Dendritic cell treated with granulocyte-macrophage colony-stimulating factor and Interleukin-4, amounts not matched to agents 40 ng/mL and 50 ng/mL, for 4 days (primary cell): ENCODE data around the gene HBS1L.

Experiments used
- H3K27ac Mint-ChIP-seq: one replicate; pipeline ENCODE4 v1.8.0; 2022; ENCODE audit warnings: mild to moderate bottlenecking, mixed read lengths
- H3K27me3 Mint-ChIP-seq: one replicate; pipeline ENCODE4 v1.8.0; 2022; ENCODE audit warnings: mild to moderate bottlenecking, mixed read lengths
- H3K36me3 Mint-ChIP-seq: one replicate; pipeline ENCODE4 v1.8.0; 2022; ENCODE audit warnings: low read depth, mixed read lengths
- H3K4me1 Mint-ChIP-seq: one replicate; pipeline ENCODE4 v1.8.0; 2022; ENCODE audit warnings: low read depth, mixed read lengths
- H3K4me3 Mint-ChIP-seq: one replicate; pipeline ENCODE4 v1.8.0; 2022; ENCODE audit warnings: mild to moderate bottlenecking, moderate library complexity, mixed read lengths
- H3K9me3 Mint-ChIP-seq: one replicate; pipeline ENCODE4 v1.8.0; 2022; ENCODE audit warnings: mixed read lengths
- intact Hi-C: fragments of 100-400 bp; cut with micrococcal nuclease; formaldehyde crosslinking; loops from one replicate; pipeline ENCODE4 v1.15.0; 2022

HBS1L gene

DNA sequence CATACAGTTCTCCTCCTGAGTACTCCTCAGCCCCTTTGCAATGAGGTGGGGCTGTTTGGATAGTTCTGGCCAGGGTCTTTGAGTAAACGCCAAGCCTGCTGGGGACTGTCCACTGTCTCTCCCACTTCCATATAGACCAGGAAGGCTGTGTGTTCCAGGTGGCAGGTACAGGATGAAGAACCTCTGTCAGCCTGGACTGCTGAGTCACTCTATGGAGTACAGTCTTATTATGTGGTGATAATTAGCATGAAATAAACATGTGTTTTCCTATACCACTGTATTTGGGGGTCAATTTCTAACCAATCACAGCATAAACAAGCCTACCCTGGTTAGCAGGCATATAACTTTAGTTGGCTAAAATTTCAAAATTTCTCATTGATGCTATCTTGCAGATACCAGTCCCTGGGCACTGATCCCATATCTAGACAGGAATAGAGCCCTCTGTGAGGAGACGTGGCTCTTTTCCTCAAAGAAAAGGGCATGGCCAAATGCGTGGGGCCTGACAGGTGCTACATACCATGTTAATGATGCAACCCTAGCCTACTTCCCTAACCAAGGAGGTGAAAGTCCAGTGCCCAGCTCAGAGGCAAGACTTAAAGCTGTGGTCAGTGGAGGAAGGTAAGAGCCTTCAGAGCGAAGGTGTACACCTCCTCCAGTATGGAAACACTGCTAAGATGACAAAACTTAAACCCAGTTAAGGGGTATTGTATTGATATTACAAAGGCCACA is 100.2 kb downstream of the HBS1L start:
- intact Hi-C loops = no loop called here
- H3K36me3 Mint-ChIP-seq = peaks cover 3% of the 10 kb centered on the region
- no peaks in the 10 kb centered on the region for H3K4me1 Mint-ChIP-seq

DNA sequence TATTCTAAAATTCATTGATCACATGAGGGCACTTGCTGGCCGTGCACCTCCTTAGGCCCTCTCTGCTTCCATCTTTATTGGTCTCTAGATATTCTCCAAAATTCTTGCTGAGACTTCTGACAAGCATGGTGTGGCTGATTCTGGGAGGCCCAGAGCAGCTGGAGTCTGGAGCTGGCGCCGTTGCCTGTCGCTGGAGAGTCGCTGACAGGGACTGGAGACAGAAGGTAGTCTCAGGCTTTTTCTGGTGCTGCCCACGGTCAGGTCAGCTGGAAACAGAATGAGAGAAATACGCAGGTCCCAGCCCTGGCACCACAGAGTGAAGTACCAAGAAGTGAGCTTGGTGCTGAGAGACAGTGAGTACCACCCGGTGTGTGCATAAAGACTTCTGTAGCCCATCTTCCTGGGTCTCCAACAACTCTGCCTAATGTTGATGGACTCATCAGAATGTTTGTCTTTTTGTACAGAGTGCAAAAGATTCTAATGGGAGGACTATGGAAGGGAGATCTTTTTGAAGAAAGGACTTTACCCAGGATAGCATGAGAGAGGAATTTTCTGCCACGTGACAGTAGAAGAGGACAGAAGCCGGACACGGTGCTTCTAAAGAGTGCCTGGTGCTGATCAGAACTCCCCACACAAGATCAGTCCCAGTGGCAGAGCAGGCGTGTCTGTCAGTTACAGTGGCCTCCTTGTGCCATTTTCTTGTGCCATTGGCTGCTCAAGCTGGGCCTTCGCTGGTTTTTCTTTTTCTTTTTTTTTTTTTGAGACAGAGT is 102.9 kb downstream of the HBS1L start:
- intact Hi-C loops = no loop called here
- Mint-ChIP-seq H3K4me1 (no peaks in the 10 kb centered on the region), H3K9me3 (no peaks in the 10 kb centered on the region), H3K36me3 (no peaks in the 10 kb centered on the region), H3K27ac (no peak overlapping the region), H3K4me3 (no peak overlapping the region), H3K27me3 (no peaks in the 10 kb centered on the region)

More for the DNA sequence above, 100.2 kb downstream of the HBS1L start:
- no peak overlapping the region for H3K27ac Mint-ChIP-seq
- H3K27me3 Mint-ChIP-seq = no peaks in the 10 kb centered on the region
- no peaks in the 10 kb centered on the region for H3K9me3 Mint-ChIP-seq
- no peak overlapping the region for H3K4me3 Mint-ChIP-seq

DNA sequence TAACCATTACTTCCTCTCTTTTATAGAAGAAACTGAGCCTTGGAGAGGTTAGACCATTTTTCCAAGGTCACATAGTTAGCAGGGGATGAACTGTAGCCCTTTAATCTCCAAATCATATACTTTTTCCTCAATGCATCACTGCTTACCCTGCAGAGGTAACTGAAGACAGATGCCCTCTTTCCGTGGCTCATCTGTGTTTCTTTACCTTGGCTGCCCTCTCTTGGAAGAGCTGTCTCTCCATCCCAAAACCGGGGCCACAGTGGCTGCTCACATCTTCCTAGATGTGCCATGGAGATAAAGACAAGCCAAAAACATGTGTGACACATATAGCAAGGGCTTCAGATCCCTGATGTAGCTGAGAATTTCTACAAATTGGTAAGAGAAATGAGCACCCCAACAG is 104.1 kb downstream of the HBS1L start:
- Mint-ChIP-seq H3K27ac (no peak overlapping the region), H3K4me3 (no peak overlapping the region), H3K36me3 (no peaks in the 10 kb centered on the region), H3K9me3 (no peaks in the 10 kb centered on the region), H3K4me1 (no peaks in the 10 kb centered on the region), H3K27me3 (no peaks in the 10 kb centered on the region)
- intact Hi-C loops = no loop called here

DNA sequence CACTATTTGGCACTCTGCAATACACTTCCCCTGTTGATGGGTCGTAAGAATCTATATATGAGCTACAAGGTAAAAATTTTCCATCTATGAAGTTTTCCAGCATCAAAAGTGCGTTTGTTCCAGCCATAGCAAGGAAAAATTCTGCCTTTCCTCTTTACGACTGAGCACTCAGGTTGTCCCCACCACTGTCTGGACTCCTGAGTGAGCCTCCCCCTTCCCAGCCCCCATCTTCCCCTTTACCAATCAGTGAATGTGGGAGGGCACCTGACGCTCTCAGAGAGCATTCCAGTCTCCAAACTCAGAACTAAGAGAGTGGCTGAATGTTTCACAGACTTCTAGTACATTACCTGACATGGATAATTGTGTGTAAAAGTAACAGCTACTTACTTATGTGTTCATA is 104.7 kb downstream of the HBS1L start, which contains the start of gene ALDH8A1:
ALDH8A1 (minus strand) TSS at position 175 of the 400 bp plus-strand sequence; CDS start at position 127, 48 bp downstream.
- Mint-ChIP-seq H3K27ac (no peak within 1 kb of the TSS), H3K4me1 (no peaks in the 10 kb centered on the region), H3K36me3 (no peaks in the 10 kb centered on the region), H3K4me3 (no peak within 1 kb of the TSS), H3K27me3 (no peaks in the 10 kb centered on the region), H3K9me3 (no peaks in the 10 kb centered on the region)
- intact Hi-C loops = no loop called here

DNA sequence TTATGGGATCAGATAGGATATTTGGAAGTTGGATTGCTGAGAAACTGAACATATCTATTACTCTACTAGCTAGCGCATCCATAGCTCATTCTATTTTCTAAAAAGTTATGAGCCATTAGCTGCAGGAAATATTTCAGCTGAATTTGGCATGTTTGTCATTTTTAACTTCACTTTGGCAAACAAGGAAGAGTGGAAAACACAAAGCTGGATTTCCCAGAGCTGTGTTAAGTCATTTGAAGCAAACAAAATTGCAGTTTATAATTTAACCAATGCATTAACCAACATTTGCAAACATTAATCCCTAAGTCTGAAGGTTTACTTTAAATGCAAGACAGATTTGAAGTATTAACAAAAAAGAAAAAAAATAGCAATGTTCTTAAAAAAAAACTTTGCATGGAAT is 105.9 kb downstream of the HBS1L start:
- intact Hi-C loops = no loop called here
- H3K27me3 Mint-ChIP-seq = no peaks in the 10 kb centered on the region
- no peaks in the 10 kb centered on the region for H3K36me3 Mint-ChIP-seq
- no peak overlapping the region for H3K27ac Mint-ChIP-seq
- H3K9me3 Mint-ChIP-seq = no peaks in the 10 kb centered on the region
- no peak overlapping the region for H3K4me3 Mint-ChIP-seq
- H3K4me1 Mint-ChIP-seq = no peaks in the 10 kb centered on the region

DNA sequence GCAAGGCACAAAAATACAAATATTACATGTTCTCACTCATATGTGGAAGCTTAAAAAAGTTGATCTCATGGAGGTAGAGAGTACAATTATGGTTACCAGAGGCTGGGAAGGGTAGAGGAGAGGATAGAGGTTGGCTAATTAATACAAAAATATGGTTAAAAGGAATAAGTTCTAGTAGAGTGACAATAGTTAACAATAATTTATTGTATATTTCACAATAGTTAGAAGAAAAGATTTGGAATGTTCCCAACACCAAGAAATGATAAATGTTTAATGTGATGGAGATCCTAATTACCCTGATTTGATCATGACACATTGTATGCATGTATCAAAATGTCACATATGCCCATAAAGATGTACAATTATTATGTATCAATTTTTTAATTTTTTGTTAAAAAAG is 106.5 kb downstream of the HBS1L start:
- intact Hi-C loops = no loop called here
- Mint-ChIP-seq H3K4me3 (no peak overlapping the region), H3K36me3 (no peaks in the 10 kb centered on the region), H3K27ac (no peak overlapping the region), H3K4me1 (no peaks in the 10 kb centered on the region), H3K27me3 (no peaks in the 10 kb centered on the region), H3K9me3 (no peaks in the 10 kb centered on the region)

DNA sequence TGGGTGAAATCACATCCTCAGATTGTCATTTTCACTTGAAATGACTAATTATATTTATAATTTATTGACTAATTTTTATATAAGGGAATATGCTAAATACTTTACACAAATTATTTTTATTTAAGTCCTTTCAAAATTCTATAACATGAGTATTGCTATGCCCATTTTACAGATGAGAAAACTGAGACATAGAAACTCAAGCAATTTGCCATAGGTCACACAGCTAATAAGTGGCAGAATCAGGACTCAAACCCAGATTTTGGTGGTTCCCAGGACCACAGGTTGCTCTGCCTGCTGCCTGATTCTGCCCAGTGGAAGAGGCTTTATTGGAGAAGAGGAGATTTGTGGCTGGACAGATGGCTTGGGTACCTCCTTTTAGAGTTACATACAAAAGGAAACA is 109.6 kb downstream of the HBS1L start:
- Mint-ChIP-seq H3K36me3 (no peaks in the 10 kb centered on the region), H3K4me1 (no peaks in the 10 kb centered on the region), H3K27ac (no peak overlapping the region), H3K27me3 (no peaks in the 10 kb centered on the region), H3K9me3 (no peaks in the 10 kb centered on the region), H3K4me3 (no peak overlapping the region)
- intact Hi-C loops = no loop called here

DNA sequence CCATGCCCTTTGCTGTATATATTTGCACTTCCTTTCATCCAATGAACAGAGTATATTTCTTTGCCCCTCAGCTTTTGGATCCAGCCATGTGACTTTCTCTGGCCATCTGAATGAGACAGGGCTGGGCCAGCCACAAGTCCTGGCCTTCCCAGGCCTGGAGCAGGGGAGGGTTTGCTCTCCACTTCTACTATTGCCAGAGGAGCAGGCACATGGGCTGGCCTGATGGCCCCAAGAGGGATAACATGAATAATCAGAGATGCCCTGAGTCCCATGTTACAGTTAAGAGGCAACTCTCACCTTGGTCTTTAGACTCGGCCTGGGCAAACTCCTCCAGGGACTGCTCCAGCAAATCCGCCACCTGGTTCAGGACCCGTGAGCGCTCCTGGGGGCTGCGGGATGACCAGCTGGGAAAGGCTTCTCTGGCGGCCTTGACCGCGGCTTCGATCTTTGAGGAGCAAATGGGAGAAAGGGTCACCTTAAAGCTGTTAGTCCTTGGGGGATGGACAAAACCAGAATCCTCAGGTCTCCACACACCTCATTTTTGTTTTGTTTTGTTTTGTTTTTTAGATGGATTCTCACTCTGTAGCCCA is 111.0 kb downstream of the HBS1L start:
- H3K27ac Mint-ChIP-seq = no peak overlapping the region
- intact Hi-C loops = loop anchor here (5.0 kb wide), 2 partner anchors 771 to 1021 kb away; no protein-coding TSS in a partner anchor
- H3K9me3 Mint-ChIP-seq = no peaks in the 10 kb centered on the region

DNA sequence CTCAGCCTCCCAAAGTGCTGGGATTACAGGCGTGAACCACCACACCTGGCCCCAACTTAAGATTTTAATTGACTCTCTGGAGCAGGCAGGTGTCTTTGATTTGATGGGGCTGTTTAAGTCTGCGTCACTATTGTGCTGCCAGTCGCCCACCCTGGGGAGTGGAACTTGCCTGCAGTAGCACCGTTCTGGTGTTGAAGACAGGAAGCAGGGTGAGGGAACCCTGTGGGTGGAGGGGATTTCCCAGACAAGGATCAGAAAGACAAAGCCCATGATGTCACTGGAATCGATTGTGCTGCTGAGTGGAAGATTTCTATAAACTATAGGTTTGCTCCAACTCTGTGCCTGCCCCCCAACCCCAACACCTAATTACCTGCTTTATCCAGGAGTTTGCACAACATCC is 115.7 kb downstream of the HBS1L start:
- H3K27ac Mint-ChIP-seq = no peak overlapping the region
- H3K9me3 Mint-ChIP-seq = no peaks in the 10 kb centered on the region
- no peaks in the 10 kb centered on the region for H3K36me3 Mint-ChIP-seq
- no peak overlapping the region for H3K4me3 Mint-ChIP-seq
- peaks cover 8% of the 10 kb centered on the region for H3K4me1 Mint-ChIP-seq
- intact Hi-C loops = loop anchor here (10.0 kb wide), 1 partner anchor 104 kb away; no protein-coding TSS in a partner anchor
- H3K27me3 Mint-ChIP-seq = no peaks in the 10 kb centered on the region

More for the DNA sequence above, 111.0 kb downstream of the HBS1L start:
- Mint-ChIP-seq H3K4me1 (peaks cover 8% of the 10 kb centered on the region), H3K36me3 (no peaks in the 10 kb centered on the region), H3K4me3 (no peak overlapping the region), H3K27me3 (no peaks in the 10 kb centered on the region)

DNA sequence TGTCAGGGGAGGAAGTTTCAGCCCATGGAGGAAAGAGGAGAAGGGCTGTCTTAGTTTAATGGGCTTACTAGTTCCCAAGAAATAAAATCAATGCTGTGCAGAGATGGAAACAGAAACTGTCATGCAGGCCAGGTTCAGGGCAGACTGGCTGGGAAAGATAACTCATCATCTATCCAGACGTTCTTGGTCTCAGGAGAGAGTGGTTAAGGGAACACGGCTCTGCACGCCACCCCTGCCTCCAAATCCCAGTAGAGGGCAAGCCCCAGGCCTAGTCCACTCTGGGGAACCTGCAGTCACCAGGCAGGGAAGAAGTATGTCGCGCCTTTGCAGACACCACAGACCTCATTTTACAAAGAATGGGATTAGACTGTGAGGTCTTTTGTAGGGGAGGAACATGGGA is 117.2 kb downstream of the HBS1L start:
- intact Hi-C loops = loop anchor here (10.0 kb wide), 1 partner anchor 103 kb away; no protein-coding TSS in a partner anchor
- Mint-ChIP-seq H3K36me3 (no peaks in the 10 kb centered on the region), H3K4me1 (peaks cover 8% of the 10 kb centered on the region), H3K4me3 (no peak overlapping the region), H3K27ac (no peak overlapping the region), H3K27me3 (no peaks in the 10 kb centered on the region), H3K9me3 (no peaks in the 10 kb centered on the region)

DNA sequence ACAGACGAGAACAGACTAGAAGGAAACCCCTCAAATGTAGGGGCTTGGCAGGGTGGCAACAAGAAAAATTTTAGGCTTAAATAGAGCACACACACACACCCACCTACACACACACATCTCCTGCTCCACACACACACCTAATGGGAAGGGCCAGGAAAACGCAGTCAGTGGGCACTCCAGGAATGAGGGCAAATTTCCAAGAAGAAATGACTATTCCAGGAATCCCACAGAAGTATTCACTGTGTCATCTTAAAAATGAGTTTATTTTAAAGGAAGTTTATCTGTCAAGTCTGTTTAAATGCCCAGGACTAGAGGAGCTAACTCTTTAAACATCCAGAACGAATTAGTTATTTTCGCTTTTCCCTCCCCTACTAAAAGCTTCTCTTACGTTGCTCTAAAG is 117.7 kb downstream of the HBS1L start:
- intact Hi-C loops = loop anchor here (10.0 kb wide), 1 partner anchor 102 kb away; no protein-coding TSS in a partner anchor
- no peaks in the 10 kb centered on the region for H3K27me3 Mint-ChIP-seq
- H3K27ac Mint-ChIP-seq = no peak overlapping the region
- H3K9me3 Mint-ChIP-seq = no peaks in the 10 kb centered on the region
- H3K36me3 Mint-ChIP-seq = no peaks in the 10 kb centered on the region
- no peak overlapping the region for H3K4me3 Mint-ChIP-seq
- H3K4me1 Mint-ChIP-seq = peaks cover 8% of the 10 kb centered on the region

DNA sequence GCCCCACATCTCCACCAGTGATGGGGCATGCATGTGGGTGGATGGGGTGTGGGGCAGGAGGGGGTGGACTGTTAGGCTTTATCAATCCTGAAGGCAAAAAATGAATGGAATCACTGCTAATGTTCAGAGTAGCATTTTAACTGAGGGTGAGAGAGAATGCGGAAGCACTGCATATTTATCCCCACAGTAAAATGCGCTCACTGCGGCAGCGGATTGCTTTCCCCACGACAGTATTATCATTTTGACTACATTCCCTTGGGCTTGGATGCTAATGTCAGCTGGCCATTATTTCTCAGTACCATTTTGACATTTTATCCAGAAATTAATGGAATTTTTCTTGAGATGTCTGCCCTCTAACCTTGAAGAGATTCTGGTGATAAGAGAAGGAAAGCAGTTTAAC is 118.1 kb downstream of the HBS1L start:
- intact Hi-C loops = loop anchor here (10.0 kb wide), 1 partner anchor 102 kb away; no protein-coding TSS in a partner anchor
- Mint-ChIP-seq H3K4me3 (no peak overlapping the region), H3K27ac (no peak overlapping the region), H3K9me3 (no peaks in the 10 kb centered on the region), H3K27me3 (no peaks in the 10 kb centered on the region), H3K36me3 (no peaks in the 10 kb centered on the region), H3K4me1 (peaks cover 8% of the 10 kb centered on the region)

DNA sequence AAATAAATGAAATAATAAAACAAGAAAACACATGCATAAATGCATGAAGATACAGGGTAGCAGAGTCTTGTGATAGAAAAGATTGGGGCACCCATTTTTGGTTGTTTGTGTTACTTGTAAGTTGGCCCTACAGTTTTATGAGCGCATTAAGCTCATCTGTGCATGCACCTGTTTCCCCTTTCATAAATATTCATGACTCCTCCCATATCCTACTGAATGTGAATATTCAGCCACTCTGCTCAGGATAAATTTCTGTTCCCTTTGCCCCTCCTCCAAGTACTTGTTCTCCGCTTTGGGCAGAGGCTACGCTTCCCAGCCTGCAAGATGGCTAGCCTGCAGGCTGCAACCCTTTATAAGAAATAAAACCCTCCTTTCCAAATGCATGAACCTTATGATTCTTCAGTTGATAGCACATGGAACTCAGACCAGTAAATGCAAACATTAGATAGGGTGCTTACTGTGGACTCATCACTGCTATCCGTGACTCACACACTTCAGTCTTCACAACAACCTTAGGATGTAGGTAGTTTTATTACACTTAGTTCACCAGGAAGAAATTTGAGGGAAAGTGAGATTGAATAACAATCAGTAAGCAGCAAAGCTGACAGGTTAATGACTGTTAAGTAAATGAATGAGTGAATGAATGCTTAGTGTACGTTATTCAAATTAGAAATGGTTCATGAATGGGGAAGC is 119.7 kb downstream of the HBS1L start:
- Mint-ChIP-seq H3K27ac (no peak overlapping the region), H3K36me3 (no peaks in the 10 kb centered on the region), H3K9me3 (no peaks in the 10 kb centered on the region), H3K4me1 (peaks cover 8% of the 10 kb centered on the region), H3K27me3 (no peaks in the 10 kb centered on the region), H3K4me3 (no peak overlapping the region)
- intact Hi-C loops = loop anchor here (10.0 kb wide), 1 partner anchor 100 kb away; no protein-coding TSS in a partner anchor
